ENCODE measurements around the gene NDST3.

The NDST3 gene

Small RNAs within 50 kb of the gene (small RNA-seq; reads per million reads assigned to genes)
- gene SNORA24 = 0 reads per million in 2 experiments
